ENCODE data around the gene IER5L.

DNA sequence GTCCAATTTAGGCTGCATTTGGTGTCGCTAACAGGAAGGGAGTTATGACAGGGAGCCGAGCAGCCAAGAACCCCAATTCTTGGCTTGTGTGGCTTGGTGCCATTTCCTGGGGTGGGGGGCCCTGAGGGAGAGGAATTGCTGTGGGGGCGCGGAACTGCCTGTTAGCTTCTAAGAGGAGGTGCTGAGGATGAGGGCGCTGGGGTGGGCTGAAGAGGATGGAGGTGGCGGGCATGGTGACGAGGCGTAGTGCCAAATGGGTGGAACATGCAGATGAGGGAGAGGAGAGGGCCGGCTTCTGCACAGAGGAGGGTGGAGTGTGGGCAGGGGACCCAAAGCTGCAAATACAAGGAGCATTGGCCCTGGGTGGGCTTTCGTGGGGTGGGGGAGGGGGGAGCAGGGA lies 27.9 kb downstream of the IER5L start:
- TF ChIP-seq, protein P1, sequence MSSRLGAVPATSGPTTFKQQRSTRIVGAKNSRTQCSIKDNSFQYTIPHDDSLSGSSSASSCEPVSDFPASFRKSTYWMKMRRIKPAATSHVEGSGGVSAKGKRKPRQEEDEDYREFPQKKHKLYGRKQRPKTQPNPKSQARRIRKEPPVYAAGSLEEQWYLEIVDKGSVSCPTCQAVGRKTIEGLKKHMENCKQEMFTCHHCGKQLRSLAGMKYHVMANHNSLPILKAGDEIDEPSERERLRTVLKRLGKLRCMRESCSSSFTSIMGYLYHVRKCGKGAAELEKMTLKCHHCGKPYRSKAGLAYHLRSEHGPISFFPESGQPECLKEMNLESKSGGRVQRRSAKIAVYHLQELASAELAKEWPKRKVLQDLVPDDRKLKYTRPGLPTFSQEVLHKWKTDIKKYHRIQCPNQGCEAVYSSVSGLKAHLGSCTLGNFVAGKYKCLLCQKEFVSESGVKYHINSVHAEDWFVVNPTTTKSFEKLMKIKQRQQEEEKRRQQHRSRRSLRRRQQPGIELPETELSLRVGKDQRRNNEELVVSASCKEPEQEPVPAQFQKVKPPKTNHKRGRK (tag; IDR thresholded peaks at IDR 0.05): no peak
- TF ChIP-seq, protein P2, sequence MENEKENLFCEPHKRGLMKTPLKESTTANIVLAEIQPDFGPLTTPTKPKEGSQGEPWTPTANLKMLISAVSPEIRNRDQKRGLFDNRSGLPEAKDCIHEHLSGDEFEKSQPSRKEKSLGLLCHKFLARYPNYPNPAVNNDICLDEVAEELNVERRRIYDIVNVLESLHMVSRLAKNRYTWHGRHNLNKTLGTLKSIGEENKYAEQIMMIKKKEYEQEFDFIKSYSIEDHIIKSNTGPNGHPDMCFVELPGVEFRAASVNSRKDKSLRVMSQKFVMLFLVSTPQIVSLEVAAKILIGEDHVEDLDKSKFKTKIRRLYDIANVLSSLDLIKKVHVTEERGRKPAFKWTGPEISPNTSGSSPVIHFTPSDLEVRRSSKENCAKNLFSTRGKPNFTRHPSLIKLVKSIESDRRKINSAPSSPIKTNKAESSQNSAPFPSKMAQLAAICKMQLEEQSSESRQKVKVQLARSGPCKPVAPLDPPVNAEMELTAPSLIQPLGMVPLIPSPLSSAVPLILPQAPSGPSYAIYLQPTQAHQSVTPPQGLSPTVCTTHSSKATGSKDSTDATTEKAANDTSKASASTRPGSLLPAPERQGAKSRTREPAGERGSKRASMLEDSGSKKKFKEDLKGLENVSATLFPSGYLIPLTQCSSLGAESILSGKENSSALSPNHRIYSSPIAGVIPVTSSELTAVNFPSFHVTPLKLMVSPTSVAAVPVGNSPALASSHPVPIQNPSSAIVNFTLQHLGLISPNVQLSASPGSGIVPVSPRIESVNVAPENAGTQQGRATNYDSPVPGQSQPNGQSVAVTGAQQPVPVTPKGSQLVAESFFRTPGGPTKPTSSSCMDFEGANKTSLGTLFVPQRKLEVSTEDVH (IDR thresholded peaks at IDR 0.05; ENCODE audit: low read depth, partially characterized antibody): no peak
- TF ChIP-seq GABPA (tag; conservative IDR thresholded peaks at IDR 0.05; ENCODE audit: low read depth): no peak
- no peak for TF ChIP-seq PCBP1 (IDR thresholded peaks at IDR 0.05; ENCODE audit: low read depth, low read length, poor library complexity, severe bottlenecking)
- TF ChIP-seq, protein P3, sequence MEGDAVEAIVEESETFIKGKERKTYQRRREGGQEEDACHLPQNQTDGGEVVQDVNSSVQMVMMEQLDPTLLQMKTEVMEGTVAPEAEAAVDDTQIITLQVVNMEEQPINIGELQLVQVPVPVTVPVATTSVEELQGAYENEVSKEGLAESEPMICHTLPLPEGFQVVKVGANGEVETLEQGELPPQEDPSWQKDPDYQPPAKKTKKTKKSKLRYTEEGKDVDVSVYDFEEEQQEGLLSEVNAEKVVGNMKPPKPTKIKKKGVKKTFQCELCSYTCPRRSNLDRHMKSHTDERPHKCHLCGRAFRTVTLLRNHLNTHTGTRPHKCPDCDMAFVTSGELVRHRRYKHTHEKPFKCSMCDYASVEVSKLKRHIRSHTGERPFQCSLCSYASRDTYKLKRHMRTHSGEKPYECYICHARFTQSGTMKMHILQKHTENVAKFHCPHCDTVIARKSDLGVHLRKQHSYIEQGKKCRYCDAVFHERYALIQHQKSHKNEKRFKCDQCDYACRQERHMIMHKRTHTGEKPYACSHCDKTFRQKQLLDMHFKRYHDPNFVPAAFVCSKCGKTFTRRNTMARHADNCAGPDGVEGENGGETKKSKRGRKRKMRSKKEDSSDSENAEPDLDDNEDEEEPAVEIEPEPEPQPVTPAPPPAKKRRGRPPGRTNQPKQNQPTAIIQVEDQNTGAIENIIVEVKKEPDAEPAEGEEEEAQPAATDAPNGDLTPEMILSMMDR (IDR thresholded peaks at IDR 0.05 in 2 of 3, conservative IDR thresholded peaks at IDR 0.05 in 1 of 3; ENCODE audit: insufficient read depth in 2 of 3, low read depth in 1 of 3, low read length in 3 of 3): no peak
- TF ChIP-seq ZNF12 (CRISPR knock-in tag; IDR thresholded peaks at IDR 0.05): no peak
- TF ChIP-seq BCL6 (CRISPR knock-in tag; IDR thresholded peaks at IDR 0.05): no peak
- no peak for TF ChIP-seq KDM4B (IDR thresholded peaks at IDR 0.05; ENCODE audit: borderline replicate concordance in 2 of 2, low read depth in 1 of 2)
- no peak for TF ChIP-seq POLR2A (conservative IDR thresholded peaks at IDR 0.05)
- TF ChIP-seq PTRF (tag; IDR thresholded peaks at IDR 0.05): no peak
- no peak for TF ChIP-seq RBFOX2 (IDR thresholded peaks at IDR 0.05; ENCODE audit: low read depth, low read length)
- TF ChIP-seq HNRNPK (IDR thresholded peaks at IDR 0.05; ENCODE audit: low read depth, low read length, poor library complexity, severe bottlenecking): no peak
- no peak for TF ChIP-seq RAD21 (CRISPR knock-in tag; conservative IDR thresholded peaks at IDR 0.05 in 1 of 2, IDR thresholded peaks at IDR 0.05 in 1 of 2)

Measured in K562 (cell line).